ENCODE results near the gene GNB1. TPM values are rescaled to one million over a fixed set of nuclear protein-coding genes. Genes with fewer than 3 reads are reported as not detected.

GNB1 gene
- total and polyA plus RNA-seq, 9 of the 15 experiments (the other 6 are each of a cell fraction or from before 2014, with no cell fraction given): 34.3 to 388 (median 114) TPM

- Histone ChIP-seq H3K36me3 (ENCODE audit: control insufficient read depth, insufficient read depth, low read length) (peaks cover 19% of the 10 kb centered on the region; the same call in 2 of the 3 replicates), H3K9me3 (replicated peaks; ENCODE audit: control insufficient read depth, insufficient read depth, low read depth, low read length) (no peaks in the 10 kb centered on the region), H3K9me1 (ENCODE audit: control insufficient read depth, insufficient read depth, low read length) (no peaks in the 10 kb centered on the region), H3K27me3 (ENCODE audit: control insufficient read depth in 2 of 2, insufficient read depth in 2 of 2, low read length in 2 of 2) (no peaks in the 10 kb centered on the region), H3K79me2 (ENCODE audit: control insufficient read depth, insufficient read depth, low read length) (peaks cover 87% of the 10 kb centered on the region), H4K20me1 (replicated peaks; ENCODE audit: control insufficient read depth, insufficient read depth, low read length) (peaks cover 22% of the 10 kb centered on the region), H3K27ac (ENCODE audit: extremely low read depth, low read depth, low read length) (no peak overlapping the region), H3K4me1 (replicated peaks in 1 of 2; ENCODE audit: control insufficient read depth in 2 of 2, insufficient read depth in 2 of 2, low read length in 2 of 2) (peaks cover 4 to 5% of the 10 kb centered on the region in 2 experiments), H2AFZ (ENCODE audit: low read depth, low read length) (no peak overlapping the region), H3K9ac (ENCODE audit: insufficient read depth in 1 of 2, low read depth in 2 of 2, low read length in 2 of 2) (no peak overlapping the region), H3K4me2 (ENCODE audit: insufficient read depth, low read length) (no peak overlapping the region), H3K4me3 (no peak overlapping the region)
- WGBS (ENCODE audit: insufficient coverage, low coverage, missing lambda C conversion rate): 44% methylated on average over 4 of the region's 4 CpGs
- ChIA-PET POLR2A (interaction anchor here (0.7 to 4.0 kb wide), 8 partner anchors 8 to 29 kb away, joined by 3 to 35 read pairs (median 5); no protein-coding TSS in a partner anchor), CTCF (ENCODE audit: low intra/inter-chr PET ratio) (no interaction called here)
- in situ Hi-C loops (cut with MboI) (no loop called here), intact Hi-C loops (cut with micrococcal nuclease) (no loop called here)
- DNase-seq (ENCODE audit: extremely low read depth in 1 of 4, low spot score in 3 of 4) (no peak), FAIRE-seq (no peak), ATAC-seq (peak; percentile 20; the same call in 1 of the 3 replicates)
- no TSS peak for BruUV-seq (replicated peaks)
- no peak for TF ChIP-seq MYBL2 (IDR thresholded peaks at IDR 0.05; ENCODE audit: low read depth)
- no peak for TF ChIP-seq MYBL2 (CRISPR knock-in tag; IDR thresholded peaks at IDR 0.05; ENCODE audit: borderline replicate concordance)
- TF ChIP-seq SPI1 (IDR thresholded peaks at IDR 0.05; ENCODE audit: borderline replicate concordance, low read depth, low read length): peak; percentile 79; the same call in 1 of the 2 replicates
- TF ChIP-seq KLF16 (IDR thresholded peaks at IDR 0.05): 0 out of 2 replicates have a peak, but pooled peaks have one; percentile 4
- TF ChIP-seq KDM1A (IDR thresholded peaks at IDR 0.05): peak in 1 of 2 experiments; percentile 39; a peak in 2 of 4 replicates
- no peak for TF ChIP-seq JUND (IDR thresholded peaks at IDR 0.05; ENCODE audit: borderline replicate concordance, low read depth, low read length)
- TF ChIP-seq JUND (tag; IDR thresholded peaks at IDR 0.05; ENCODE audit: borderline replicate concordance, low read depth, low read length): peak; percentile 21; the same call in 1 of the 3 replicates
- TF ChIP-seq POLR2A (conservative IDR thresholded peaks at IDR 0.05): no peak
- TF ChIP-seq ZNF174 (CRISPR knock-in tag; IDR thresholded peaks at IDR 0.05): no peak
- TF ChIP-seq CXXC5 (CRISPR knock-in tag; IDR thresholded peaks at IDR 0.05): peak; percentile 49
- TF ChIP-seq NCOA6 (IDR thresholded peaks at IDR 0.05): no peak
- TF ChIP-seq UBTF (IDR thresholded peaks at IDR 0.05; ENCODE audit: borderline replicate concordance in 1 of 2, low read depth in 2 of 2, low read length in 2 of 2): no peak
Measured at GRCh38 chr1:1869469-1869868, 21.4 kb downstream of the GNB1 start.
